GM12878 (cell line): Measurements from ENCODE around the gene IFNAR1. TPM values are rescaled to one million over a fixed set of nuclear protein-coding genes. Genes with fewer than 3 reads are reported as not detected.

Experiments
- CBFB ChIP-seq: IDR thresholded peaks from 2 replicates; pipeline ENCODE4 v1.6.1; 2016; ENCODE audit warnings: antibody characterized with exemption, low read depth
- CBX5 ChIP-seq: sonication (generic); IDR thresholded peaks from 2 replicates; pipeline ENCODE4 v1.6.1; 2016; ENCODE audit warnings: low read depth, moderate library complexity, mild to moderate bottlenecking, inconsistent platforms
- CEBPZ ChIP-seq: fragments of 150-350 bp; IDR thresholded peaks from 2 replicates; pipeline ENCODE4 v1.6.1; 2016; ENCODE audit warnings: low read depth, low read length
- CHD1 ChIP-seq: IDR thresholded peaks from 2 replicates; pipeline ENCODE4 v1.6.1; 2012; ENCODE audit warnings: low read depth, low read length, improper control_type of control experiment
- CTCF ChIP-seq, 3 experiments: IDR thresholded peaks in 2 of 3; conservative IDR thresholded peaks in 1 of 3; 2 replicates each; pipeline ENCODE4 v1.5.1; 2011; ENCODE audit warnings: low read depth in 3 of 3, low read length in 3 of 3, mild to moderate bottlenecking in 3 of 3, control low read depth in 2 of 3, moderate library complexity in 2 of 3, inconsistent platforms in 1 of 3, mixed read lengths in 1 of 3; ENCODE audit not compliant: control insufficient read depth in 2 of 3, insufficient read depth in 1 of 3; ENCODE audit errors: extremely low read depth in 1 of 3
- GABPA ChIP-seq: IDR thresholded peaks from 2 replicates; pipeline ENCODE4 v1.6.1; 2014; ENCODE audit warnings: antibody characterized with exemption, low read depth, mild to moderate bottlenecking, inconsistent platforms
- HDGF ChIP-seq: fragments of 450-650 bp; IDR thresholded peaks from 2 replicates; pipeline ENCODE4 v1.6.1; 2016; ENCODE audit warnings: antibody characterized with exemption
- IRF4 ChIP-seq: IDR thresholded peaks from 2 replicates; pipeline ENCODE4 v1.6.1; 2011; ENCODE audit warnings: low read depth, low read length
- JUND ChIP-seq: IDR thresholded peaks from 2 replicates; pipeline ENCODE4 v1.6.1; 2012; ENCODE audit warnings: low read depth, mild to moderate bottlenecking, low read length, improper control_type of control experiment, moderate library complexity
- KDM1A ChIP-seq: fragments of 200-600 bp; sonication (generic); IDR thresholded peaks from 2 replicates; pipeline ENCODE4 v1.6.1; 2016; ENCODE audit warnings: borderline replicate concordance
- NFYB ChIP-seq: IDR thresholded peaks from 2 replicates; pipeline ENCODE4 v1.6.1; 2011; ENCODE audit warnings: low read depth, mild to moderate bottlenecking, low read length, improper control_type of control experiment, moderate library complexity; ENCODE audit not compliant: insufficient read depth
- PAX8 ChIP-seq: fragments of 450-650 bp; IDR thresholded peaks from 2 replicates; pipeline ENCODE4 v1.6.1; 2017; ENCODE audit warnings: mild to moderate bottlenecking, moderate library complexity
- RB1 ChIP-seq: fragments of 450-650 bp; formaldehyde crosslinking; IDR thresholded peaks from 2 replicates; pipeline ENCODE4 v1.6.1; 2017; ENCODE audit warnings: mild to moderate bottlenecking, borderline replicate concordance
- SIX5 ChIP-seq: IDR thresholded peaks from 2 replicates; pipeline ENCODE4 v1.6.1; 2011; ENCODE audit warnings: mild to moderate bottlenecking, low read depth, low read length, moderate library complexity; ENCODE audit not compliant: severe bottlenecking
- SMARCA5 ChIP-seq: fragments of 450-650 bp; IDR thresholded peaks from 2 replicates; pipeline ENCODE4 v1.6.1; 2017; ENCODE audit warnings: mild to moderate bottlenecking
- SREBF2 ChIP-seq: IDR thresholded peaks from 2 replicates; pipeline ENCODE4 v1.6.1; 2012; ENCODE audit warnings: mild to moderate bottlenecking, low read length
- TCF7 ChIP-seq: IDR thresholded peaks from 2 replicates; pipeline ENCODE4 v1.6.1; 2014; ENCODE audit warnings: antibody characterized with exemption, borderline replicate concordance
- YBX1 ChIP-seq: fragments of 450-650 bp; IDR thresholded peaks from 2 replicates; pipeline ENCODE4 v1.6.1; 2016; ENCODE audit warnings: antibody characterized with exemption
- ZBTB4 ChIP-seq: fragments of 450-650 bp; formaldehyde crosslinking; IDR thresholded peaks from 2 replicates; pipeline ENCODE4 v1.4.0; 2022; ENCODE audit warnings: mild to moderate bottlenecking, moderate library complexity
- polyA plus RNA-seq, 11 experiments: library from polyadenylated mRNA; depleted of rRNA in 4 of 11; unstranded in 6 of 11; stranded (reverse) in 5 of 11; fragments of >200 nt; fragmentation: Nextera tagmentation in 4 of 11; fragmentation: Illumina TruSeq in 1 of 11; extraction: Ambion mirVana in 4 of 11; extraction: Trizol in 1 of 11; gene quantifications; 1 replicate in 1 of 11; 2 replicates in 10 of 11; pipeline versions ENCODE4 v1.2.1 to v1.2.3, GENCODE V29; 2011 to 2016; ENCODE audit warnings: inconsistent platforms in 2 of 11, missing spikeins in 2 of 11, low read depth in 1 of 11
- total RNA-seq, 4 experiments: library from RNA; depleted of rRNA in 3 of 4; stranded (reverse); fragments of >200 nt in 3 of 4; fragmentation: Illumina TruSeq in 1 of 4; extraction: Trizol in 1 of 4; gene quantifications; 2 replicates each; pipeline versions ENCODE4 v1.2.1 to v1.2.3, GENCODE V29; 2013 to 2021
- TF ChIP-seq, protein P1 (sequence below): IDR thresholded peaks from 2 replicates; pipeline ENCODE4 v1.6.1; 2011; ENCODE audit warnings: low read depth, low read length, improper control_type of control experiment, borderline replicate concordance

The IFNAR1 gene
- total and polyA plus RNA-seq, 10 of the 15 experiments (the other 5 are each of a cell fraction or from before 2014, with no cell fraction given) = 12.0 to 62.4 (median 24.6) TPM

DNA sequence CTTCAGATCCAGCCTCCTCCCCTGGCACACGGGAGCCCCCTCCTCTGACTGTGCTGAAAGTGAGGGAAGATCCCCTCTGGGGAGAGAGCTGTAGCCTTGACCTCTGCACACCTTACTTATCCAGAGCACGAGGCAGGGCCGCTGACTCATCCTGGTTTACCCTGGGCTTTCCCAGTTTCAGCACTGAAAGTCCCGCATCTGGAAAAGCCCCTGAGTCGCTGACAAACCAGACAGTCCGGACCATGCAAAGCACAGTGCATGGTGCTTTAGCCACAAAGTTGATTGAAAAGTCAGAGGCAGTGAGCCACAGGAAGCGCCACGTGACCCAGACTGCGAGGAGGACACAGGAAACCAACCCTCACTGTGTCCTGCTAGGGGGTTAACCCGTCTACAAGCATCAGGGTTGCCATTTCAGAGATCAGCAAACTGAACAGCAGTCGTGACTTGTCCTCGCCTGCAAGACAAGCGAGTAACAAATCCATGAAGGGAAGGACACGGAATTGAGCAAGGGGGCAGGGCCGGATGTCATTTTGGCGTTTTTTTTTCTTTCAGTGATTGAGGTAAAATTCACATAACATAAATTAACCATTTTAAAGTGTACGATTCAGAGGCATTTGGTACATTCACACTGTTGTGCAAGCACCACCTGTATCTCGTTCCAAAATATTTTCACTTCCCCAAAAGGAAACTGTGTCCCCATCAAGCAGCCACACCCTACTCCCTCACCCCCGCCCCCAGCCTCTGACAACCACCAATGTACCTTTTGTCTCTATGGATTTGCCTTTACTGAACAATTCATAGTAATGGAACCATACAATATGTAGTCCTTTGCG, 58.5 kb downstream of the IFNAR1 start (continued):
- TF ChIP-seq CEBPZ (no peak), SIX5 (no peak), HDGF (no peak), CHD1 (no peak), CTCF (IDR thresholded peaks at IDR 0.05 in 2 of 3, conservative IDR thresholded peaks at IDR 0.05 in 1 of 3; ENCODE audit: control insufficient read depth in 2 of 3, extremely low read depth in 1 of 3, insufficient read depth in 1 of 3, low read depth in 3 of 3, low read length in 3 of 3) (no peak), PAX8 (no peak), CBFB (peak; percentile 73), JUND (peak; percentile 80; the same call in 1 of the 2 replicates), SREBF2 (no peak), ZBTB4 (CRISPR knock-in tag) (no peak), TCF7 (0 out of 2 replicates have a peak, but pooled peaks have one; percentile 14), YBX1 (no peak), NFYB (0 out of 2 replicates have a peak, but pooled peaks have one; percentile 20), IRF4 (peak; percentile 37; the same call in 1 of the 2 replicates), GABPA (no peak; the same call in 1 of the 2 replicates), CBX5 (peak; percentile 43; the same call in 1 of the 2 replicates), RB1 (0 out of 2 replicates have a peak, but pooled peaks have one; percentile 42), SMARCA5 (peak; percentile 73; the same call in 1 of the 2 replicates), KDM1A (no peak)
- TF ChIP-seq, protein P1, sequence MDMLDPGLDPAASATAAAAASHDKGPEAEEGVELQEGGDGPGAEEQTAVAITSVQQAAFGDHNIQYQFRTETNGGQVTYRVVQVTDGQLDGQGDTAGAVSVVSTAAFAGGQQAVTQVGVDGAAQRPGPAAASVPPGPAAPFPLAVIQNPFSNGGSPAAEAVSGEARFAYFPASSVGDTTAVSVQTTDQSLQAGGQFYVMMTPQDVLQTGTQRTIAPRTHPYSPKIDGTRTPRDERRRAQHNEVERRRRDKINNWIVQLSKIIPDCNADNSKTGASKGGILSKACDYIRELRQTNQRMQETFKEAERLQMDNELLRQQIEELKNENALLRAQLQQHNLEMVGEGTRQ = peak; percentile 96
